Thymus (tissue), 11 donors: Measurements from ENCODE around the gene FRAS1. TPM values are rescaled to one million over a fixed set of nuclear protein-coding genes. Genes with fewer than 3 reads are reported as not detected.
"Not testable (repeated sequence)": the region's sequence is repeated elsewhere in the genome, so short reads cannot be mapped to it uniquely, and the experiment has no call there.

Experiments
- DNase-seq, 9 donors: peaks; one replicate each; pipeline ENCODE4 v3.0.0-alpha.2; 2013; ENCODE audit warnings: low spot score in 9 of 9, low read depth in 6 of 9, missing footprints in 1 of 9
- H3K27ac ChIP-seq, 2 donors: one replicate each; pipeline ENCODE4 v1.5.1; 2013; ENCODE audit warnings: control low read depth in 1 of 2, low read depth in 1 of 2, low read length in 1 of 2, mild to moderate bottlenecking in 1 of 2, moderate library complexity in 1 of 2
- H3K27me3 ChIP-seq, 2 donors: one replicate each; pipeline ENCODE4 v1.5.1; 2013; ENCODE audit warnings: low read length in 1 of 2; ENCODE audit not compliant: control insufficient read depth in 2 of 2, insufficient read depth in 1 of 2
- H3K36me3 ChIP-seq, 2 donors: one replicate each; pipeline ENCODE4 v1.5.1; 2013; ENCODE audit warnings: low read length in 1 of 2, mild to moderate bottlenecking in 1 of 2, moderate library complexity in 1 of 2; ENCODE audit not compliant: control insufficient read depth in 2 of 2, insufficient read depth in 2 of 2
- H3K4me1 ChIP-seq, 2 donors: one replicate each; pipeline ENCODE4 v1.5.1; 2013; ENCODE audit warnings: low read length in 2 of 2; ENCODE audit not compliant: control insufficient read depth in 2 of 2, insufficient read depth in 2 of 2
- H3K4me3 ChIP-seq, 2 donors: one replicate each; pipeline ENCODE4 v1.5.1; 2013; ENCODE audit warnings: low read length in 2 of 2, control low read depth in 1 of 2, mild to moderate bottlenecking in 1 of 2
- H3K9me3 ChIP-seq, 2 donors: one replicate each; pipeline ENCODE4 v1.5.1; 2013; ENCODE audit warnings: low read length in 1 of 2, mild to moderate bottlenecking in 1 of 2; ENCODE audit not compliant: control insufficient read depth in 2 of 2, insufficient read depth in 1 of 2
- WGBS: extraction: QIAGEN DNeasy Blood & Tissue Kit; methylation state at CpG from one replicate; pipeline ENCODE4 v1.1.7; 2013; 5-methylcytosine and 5-hydroxymethylcytosine counted together
- polyA plus RNA-seq: library from polyadenylated mRNA; stranded (reverse); fragments of 200-250 nt; gene quantifications from one replicate; pipeline ENCODE4 v1.2.3, GENCODE V29; 2013
- total RNA-seq: library from RNA; stranded (reverse); fragments of 120-200 nt; gene quantifications from one replicate; pipeline ENCODE4 v1.2.4, GENCODE V29; 2013
- donor health status: healthy.

FRAS1 gene
- total and polyA plus RNA-seq, 2 donors, result 1.0 to 1.6 TPM

DNA sequence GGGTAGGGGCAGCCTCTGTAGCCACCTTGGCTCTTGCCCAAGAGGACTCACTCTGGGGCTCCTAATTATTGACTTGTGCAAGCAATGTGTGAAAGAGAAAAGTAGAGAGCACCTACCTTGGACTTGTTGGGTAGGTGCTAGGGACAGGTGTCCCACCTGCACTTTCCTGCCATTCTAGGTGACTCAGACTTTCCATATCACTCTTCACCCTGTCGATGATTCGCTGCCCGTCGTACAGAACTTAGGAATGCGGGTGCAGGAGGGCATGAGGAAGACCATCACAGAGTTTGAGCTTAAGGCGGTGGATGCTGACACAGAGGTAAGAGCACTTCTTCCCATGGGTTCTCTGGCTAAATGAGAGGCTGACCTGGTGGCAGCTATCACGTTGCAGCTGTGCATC is 407.1 kb downstream of the FRAS1 start:
- H3K27me3 ChIP-seq, result no peaks in the 10 kb centered on the region
- H3K9me3 ChIP-seq, result no peaks in the 10 kb centered on the region
- DNase-seq, result no peak
- H3K36me3 ChIP-seq, result no peaks in the 10 kb centered on the region
- no peak overlapping the region for H3K4me3 ChIP-seq
- WGBS, result 82% methylated on average over 7 of the region's 7 CpGs
- H3K4me1 ChIP-seq, result no peaks in the 10 kb centered on the region
- H3K27ac ChIP-seq, result no peak overlapping the region

- H3K4me3 ChIP-seq, H3K27ac ChIP-seq, H3K9me3 ChIP-seq, H3K4me1 ChIP-seq, DNase-seq, H3K27me3 ChIP-seq, H3K36me3 ChIP-seq: not testable (repeated sequence)
- 63% methylated on average over 1 of the region's 1 CpG for WGBS
Measured at GRCh38 chr4:78467223-78467622, 410.1 kb downstream of the FRAS1 start.

DNA sequence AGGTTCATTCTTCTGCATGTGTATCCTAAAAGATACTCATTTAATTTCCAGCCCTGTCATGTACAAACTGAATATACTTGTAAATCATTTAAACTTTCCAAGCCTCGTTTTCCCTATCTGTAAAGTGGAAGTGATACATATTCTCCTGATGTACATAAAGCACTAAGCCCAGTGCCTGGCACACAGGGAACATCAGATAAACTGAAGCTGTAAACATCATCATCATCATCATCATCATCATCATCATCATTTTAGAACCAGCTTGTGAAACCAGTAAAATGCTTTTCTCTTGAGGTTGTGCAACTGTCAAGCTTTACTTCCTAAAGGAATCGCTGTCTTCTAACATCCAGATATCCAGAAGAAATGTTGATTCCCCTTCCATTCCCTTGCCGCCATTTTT is 411.1 kb downstream of the FRAS1 start:
- H3K4me1 ChIP-seq, result no peaks in the 10 kb centered on the region
- H3K4me3 ChIP-seq, result no peak overlapping the region
- 82% methylated on average over 3 of the region's 3 CpGs for WGBS
- DNase-seq, result no peak
- no peaks in the 10 kb centered on the region for H3K36me3 ChIP-seq
- H3K27ac ChIP-seq, result no peak overlapping the region
- no peaks in the 10 kb centered on the region for H3K27me3 ChIP-seq
- no peaks in the 10 kb centered on the region for H3K9me3 ChIP-seq

DNA sequence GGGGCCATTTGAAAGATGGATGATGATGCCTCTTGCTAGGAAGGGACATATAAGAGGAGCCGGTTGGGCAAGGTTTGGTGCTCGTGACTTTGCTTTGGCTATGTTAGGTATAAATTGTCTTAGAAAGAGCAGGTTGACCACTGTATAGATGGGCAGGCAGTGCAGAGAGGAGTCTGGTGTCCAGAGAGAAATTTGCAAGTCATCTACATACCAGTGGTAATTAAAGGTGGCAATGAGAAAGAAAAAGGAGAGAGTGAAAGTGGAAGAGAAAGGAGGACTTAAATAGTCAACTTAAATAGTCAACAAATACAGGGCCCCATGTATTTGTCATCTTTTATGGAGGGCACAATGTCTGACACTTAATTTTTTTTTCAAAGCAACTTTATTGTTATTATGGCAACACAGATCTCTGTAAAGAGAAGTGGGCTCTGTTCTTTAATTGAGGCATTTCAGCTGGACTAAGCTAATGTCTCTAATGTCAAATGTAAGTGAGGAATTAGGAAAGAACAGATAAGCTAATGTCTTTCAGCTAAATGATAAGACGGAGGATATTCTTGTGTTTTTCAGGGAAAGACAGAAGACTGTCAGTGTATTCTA is 419.1 kb downstream of the FRAS1 start:
- Histone ChIP-seq H3K36me3 (no peaks in the 10 kb centered on the region), H3K4me1 (no peaks in the 10 kb centered on the region), H3K27me3 (no peaks in the 10 kb centered on the region), H3K9me3 (no peaks in the 10 kb centered on the region), H3K27ac (no peak overlapping the region), H3K4me3 (no peak overlapping the region)
- 95% methylated on average over 3 of the region's 3 CpGs for WGBS
- no peak for DNase-seq

DNA sequence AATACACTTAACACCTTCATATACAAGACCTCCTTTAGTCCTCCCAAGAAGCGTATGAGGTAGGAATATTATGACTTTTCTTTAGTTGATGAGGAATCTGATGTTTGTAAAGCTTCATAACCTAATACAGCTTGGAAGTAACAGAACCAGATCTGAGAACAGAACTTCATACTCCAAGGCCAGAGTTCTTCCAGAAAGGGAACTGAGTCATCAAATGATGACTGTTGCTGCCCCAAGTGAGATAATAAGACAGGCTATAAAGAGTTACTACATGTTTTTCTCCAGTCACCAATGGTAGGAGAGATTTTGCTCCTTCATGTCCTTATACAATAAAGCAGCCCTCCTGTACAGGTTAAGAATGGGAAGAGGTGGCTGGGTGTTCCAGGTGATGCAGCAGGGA is 420.2 kb downstream of the FRAS1 start:
- no peak overlapping the region for H3K27ac ChIP-seq
- H3K9me3 ChIP-seq, result no peaks in the 10 kb centered on the region
- DNase-seq, result no peak
- no peaks in the 10 kb centered on the region for H3K27me3 ChIP-seq
- no peak overlapping the region for H3K4me3 ChIP-seq
- no peaks in the 10 kb centered on the region for H3K36me3 ChIP-seq
- 46% methylated on average over 1 of the region's 1 CpG for WGBS
- no peaks in the 10 kb centered on the region for H3K4me1 ChIP-seq

DNA sequence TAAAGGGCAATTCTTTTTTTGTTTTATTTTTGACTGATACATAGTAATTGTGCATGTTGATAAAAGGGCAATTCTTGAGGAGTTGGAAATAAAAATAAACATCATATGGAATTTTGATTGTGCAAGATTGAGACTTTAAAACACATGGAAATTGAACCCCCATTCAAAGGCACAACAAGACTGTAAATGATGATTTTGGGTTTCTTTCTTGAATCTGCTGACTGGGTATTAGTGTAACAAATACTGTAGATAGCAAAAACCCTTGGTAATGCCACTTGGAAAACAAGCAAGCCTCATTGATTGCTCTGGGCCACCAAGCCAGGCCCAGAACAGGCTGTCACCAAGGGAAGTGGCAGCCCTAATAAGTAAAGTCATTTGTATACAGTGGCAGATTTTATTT is 421.4 kb downstream of the FRAS1 start:
- Histone ChIP-seq H3K27me3 (no peaks in the 10 kb centered on the region), H3K36me3 (no peaks in the 10 kb centered on the region), H3K4me1 (no peaks in the 10 kb centered on the region), H3K27ac (no peak overlapping the region), H3K4me3 (no peak overlapping the region), H3K9me3 (no peaks in the 10 kb centered on the region)
- no peak for DNase-seq

GRCh38 chr4:78480286-78480685 is 423.2 kb downstream of the FRAS1 start:
- Histone ChIP-seq H3K4me1 (no peaks in the 10 kb centered on the region), H3K27ac (no peak overlapping the region), H3K27me3 (no peaks in the 10 kb centered on the region), H3K4me3 (no peak overlapping the region), H3K9me3 (no peaks in the 10 kb centered on the region), H3K36me3 (no peaks in the 10 kb centered on the region)
- DNase-seq, result no peak
- WGBS, result 98% methylated on average over 1 of the region's 1 CpG

DNA sequence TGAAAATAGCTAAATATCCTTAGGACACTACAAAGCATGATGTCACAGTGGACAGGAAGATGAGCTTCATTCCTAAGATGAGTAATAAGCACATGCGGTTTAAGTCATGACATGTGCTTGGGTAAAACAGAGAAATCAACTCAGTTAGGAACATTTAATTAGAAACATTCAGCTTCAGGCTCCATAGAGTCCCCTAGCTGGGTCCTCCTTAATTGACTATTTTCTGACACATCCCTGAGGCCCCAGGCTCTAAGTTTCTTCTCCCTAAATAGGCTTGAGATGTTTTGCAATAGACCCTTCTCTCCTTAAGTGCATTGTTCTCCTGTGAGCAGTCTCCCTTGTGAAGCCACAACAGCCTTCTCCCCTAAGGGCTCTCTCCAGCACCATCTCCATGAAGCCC is 424.1 kb downstream of the FRAS1 start:
- Histone ChIP-seq H3K27me3 (no peaks in the 10 kb centered on the region), H3K9me3 (no peaks in the 10 kb centered on the region), H3K27ac (no peak overlapping the region), H3K36me3 (no peaks in the 10 kb centered on the region), H3K4me1 (no peaks in the 10 kb centered on the region), H3K4me3 (no peak overlapping the region)
- 97% methylated on average over 1 of the region's 1 CpG for WGBS
- DNase-seq, result no peak

- no peak overlapping the region for H3K4me3 ChIP-seq
- H3K27ac ChIP-seq, result no peak overlapping the region
- H3K4me1 ChIP-seq, result no peaks in the 10 kb centered on the region
- no peaks in the 10 kb centered on the region for H3K36me3 ChIP-seq
- H3K27me3 ChIP-seq, result no peaks in the 10 kb centered on the region
- H3K9me3 ChIP-seq, result no peaks in the 10 kb centered on the region
- DNase-seq, result no peak
- 95% methylated on average over 4 of the region's 4 CpGs for WGBS
Measured at GRCh38 chr4:78482281-78482680, 425.2 kb downstream of the FRAS1 start.

DNA sequence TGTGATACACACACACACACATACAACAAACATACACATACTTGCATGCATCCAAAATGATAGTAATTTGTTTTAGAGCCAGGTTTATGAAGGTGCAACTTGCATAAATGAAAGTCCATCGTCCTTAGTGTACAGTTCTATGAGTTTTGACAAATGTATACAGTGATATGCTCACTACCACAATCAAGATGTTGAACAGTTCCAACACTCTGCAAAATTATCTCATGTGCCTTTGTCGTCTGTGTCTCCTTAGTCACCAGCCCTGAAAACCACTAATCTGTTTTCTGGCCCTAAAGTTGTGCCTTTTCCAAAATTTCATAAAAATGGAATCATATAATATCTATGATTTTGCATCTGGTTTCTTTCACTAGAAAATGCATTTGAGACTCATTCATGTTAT is 426.7 kb downstream of the FRAS1 start:
- Histone ChIP-seq H3K9me3 (no peaks in the 10 kb centered on the region), H3K36me3 (no peaks in the 10 kb centered on the region), H3K4me3 (no peak overlapping the region), H3K4me1 (no peaks in the 10 kb centered on the region), H3K27ac (no peak overlapping the region), H3K27me3 (no peaks in the 10 kb centered on the region)
- DNase-seq, result no peak
- 98% methylated on average over 2 of the region's 2 CpGs for WGBS
